WTC11 (cell line): ENCODE results near the gene ADCY1. TPM values are rescaled to one million over a fixed set of nuclear protein-coding genes. Genes with fewer than 3 reads are reported as not detected.

Experiments used
- ATAC-seq: fragments of 200-7000 bp; cut with Tn5 transposase; 2 replicates; pipeline ENCODE4 v1.10.0; 2021; ENCODE audit warnings: mild to moderate bottlenecking, moderate library complexity
- CTCF ChIA-PET: fragments of 300-600 bp; sonication (Branson Sonifier 250); formaldehyde crosslinking; loops from one replicate; lab custom pipeline; 2021; ENCODE audit warnings: antibody characterized with exemption; lab: Charles Lee
- POLR2A ChIA-PET: fragments of 350-600 bp; sonication (Branson Sonifier 250); formaldehyde crosslinking; loops from one replicate; lab custom pipeline; 2021; ENCODE audit warnings: antibody characterized with exemption; lab: Charles Lee
- DNase-seq: peaks from one replicate; pipeline ENCODE4 v3.0.0; 2021; ENCODE audit warnings: low spot score
- H3K27ac Mint-ChIP-seq: 2 replicates; pipeline ENCODE4 v1.8.0; 2021; ENCODE audit warnings: mixed read lengths
- H3K27me3 Mint-ChIP-seq: 2 replicates; pipeline ENCODE4 v1.8.0; 2021; ENCODE audit warnings: low read depth, mild to moderate bottlenecking, moderate library complexity, mixed read lengths
- H3K36me3 Mint-ChIP-seq: 2 replicates; pipeline ENCODE4 v1.8.0; 2021; ENCODE audit warnings: mixed read lengths
- H3K4me1 Mint-ChIP-seq: 2 replicates; pipeline ENCODE4 v1.8.0; 2022; ENCODE audit warnings: mixed read lengths
- H3K4me3 Mint-ChIP-seq: 2 replicates; pipeline ENCODE4 v1.8.0; 2021; ENCODE audit warnings: mild to moderate bottlenecking, moderate library complexity, mixed read lengths
- H3K9me3 Mint-ChIP-seq: 2 replicates; pipeline ENCODE4 v1.8.0; 2021; ENCODE audit warnings: mixed read lengths
- ATF1 ChIP-seq: sonication (generic); formaldehyde crosslinking; IDR thresholded peaks from 2 replicates; pipeline ENCODE4 v1.8.1; 2023; ENCODE audit warnings: mild to moderate bottlenecking, moderate library complexity, missing genetic modification reagents
- CBFB ChIP-seq: sonication (generic); formaldehyde crosslinking; IDR thresholded peaks from 2 replicates; pipeline ENCODE4 v1.8.1; 2022; ENCODE audit warnings: mild to moderate bottlenecking, low read depth, missing genetic modification reagents
- FOXP1 ChIP-seq: sonication (generic); formaldehyde crosslinking; IDR thresholded peaks from 2 replicates; pipeline ENCODE4 v1.8.0; 2022; ENCODE audit warnings: missing genetic modification reagents, mild to moderate bottlenecking, moderate library complexity, borderline replicate concordance
- KAT7 ChIP-seq: sonication (generic); formaldehyde crosslinking; IDR thresholded peaks from 2 replicates; pipeline ENCODE4 v1.8.1; 2023; ENCODE audit warnings: missing genetic modification reagents, mild to moderate bottlenecking, borderline replicate concordance
- NR3C1 ChIP-seq: sonication (generic); formaldehyde crosslinking; conservative IDR thresholded peaks from 2 replicates; pipeline ENCODE4 v1.8.1; 2023; ENCODE audit warnings: low read depth, mild to moderate bottlenecking, missing genetic modification reagents
- PRRX2 ChIP-seq: fragments of 250-450 bp; sonication (Bioruptor Pico); IDR thresholded peaks from 2 replicates; pipeline ENCODE4 v1.8.0; 2021; ENCODE audit warnings: mild to moderate bottlenecking
- RELA ChIP-seq: sonication (generic); formaldehyde crosslinking; IDR thresholded peaks from 2 replicates; pipeline ENCODE4 v1.8.1; 2022; ENCODE audit warnings: missing genetic modification reagents, mild to moderate bottlenecking, borderline replicate concordance
- RORB ChIP-seq: fragments of 250-450 bp; sonication (Bioruptor Pico); IDR thresholded peaks from 2 replicates; pipeline ENCODE4 v1.9.0; 2021; ENCODE audit warnings: mild to moderate bottlenecking
- SMAD3 ChIP-seq: sonication (generic); formaldehyde crosslinking; IDR thresholded peaks from 2 replicates; pipeline ENCODE4 v1.8.0; 2022; ENCODE audit warnings: missing genetic modification reagents, mild to moderate bottlenecking, borderline replicate concordance
- ZNF425 ChIP-seq: fragments of 250-450 bp; sonication (Bioruptor Pico); conservative IDR thresholded peaks from 2 replicates; pipeline ENCODE4 v1.9.0; 2021; ENCODE audit warnings: mild to moderate bottlenecking
- ZNF532 ChIP-seq: fragments of 250-450 bp; sonication (Bioruptor Pico); IDR thresholded peaks from 2 replicates; pipeline ENCODE4 v1.9.0; 2021; ENCODE audit warnings: mild to moderate bottlenecking, borderline replicate concordance
- total RNA-seq: library from RNA; stranded (reverse); gene quantifications from 3 replicates; pipeline ENCODE4 v1.2.3, GENCODE V29; 2021
- TF ChIP-seq, protein P1 (sequence below): sonication (generic); formaldehyde crosslinking; IDR thresholded peaks from 2 replicates; pipeline ENCODE4 v1.8.1; 2023; ENCODE audit warnings: mild to moderate bottlenecking, missing genetic modification reagents
- TF ChIP-seq, protein P2 (sequence below): sonication (generic); formaldehyde crosslinking; IDR thresholded peaks from 2 replicates; pipeline ENCODE4 v1.8.1; 2022; ENCODE audit warnings: mild to moderate bottlenecking, moderate library complexity, missing genetic modification reagents
- TF ChIP-seq, protein P3 (sequence below): fragments of 250-450 bp; sonication (Bioruptor Pico); IDR thresholded peaks from 2 replicates; pipeline ENCODE4 v1.8.0; 2021; ENCODE audit warnings: mild to moderate bottlenecking
- TF ChIP-seq, protein P4 (sequence below): sonication (generic); formaldehyde crosslinking; IDR thresholded peaks from 2 replicates; pipeline ENCODE4 v1.8.1; 2023; ENCODE audit warnings: mild to moderate bottlenecking, missing genetic modification reagents, moderate library complexity

Gene ADCY1
- total RNA-seq, 1 experiment from 2014 or later: 29.0 TPM

DNA sequence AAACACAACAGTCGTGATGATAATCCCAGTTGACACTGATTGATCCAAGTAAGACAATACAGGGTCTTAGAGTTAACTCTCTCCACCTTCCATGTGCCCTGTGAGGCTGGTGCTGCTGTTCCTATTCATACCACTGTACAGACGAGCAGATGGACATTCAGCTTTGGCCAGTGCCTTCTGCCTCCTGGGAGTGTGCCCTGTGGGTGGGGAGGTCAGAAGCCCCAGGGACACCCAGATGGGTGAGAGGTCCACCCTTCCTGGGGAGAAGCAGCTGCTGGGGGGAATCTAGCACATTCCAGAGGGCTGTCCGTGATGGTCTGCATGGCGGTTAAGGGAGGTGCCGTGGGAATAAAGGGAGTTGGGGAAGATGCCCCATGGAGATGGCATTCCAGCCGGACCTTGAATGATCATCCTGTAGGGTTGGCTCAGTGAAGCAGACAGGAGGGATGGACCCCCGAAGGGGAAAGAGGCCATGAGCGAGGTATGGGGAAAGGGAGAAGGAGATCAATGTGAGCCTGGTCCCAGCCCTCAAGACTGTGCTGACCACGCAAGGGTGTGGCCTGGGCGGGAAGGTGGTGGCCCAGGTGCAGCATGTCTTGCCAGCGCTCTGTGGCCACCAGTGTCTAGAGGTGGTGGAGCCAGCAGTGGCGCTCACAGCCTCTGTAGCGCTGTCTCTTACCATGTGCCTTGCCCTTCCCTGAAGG lies 74.0 kb downstream of the ADCY1 start:
- H3K27ac Mint-ChIP-seq: no peak overlapping the region
- H3K27me3 Mint-ChIP-seq: no peaks in the 10 kb centered on the region

More for the DNA sequence above, 74.0 kb downstream of the ADCY1 start:
- Mint-ChIP-seq H3K4me1 (no peaks in the 10 kb centered on the region), H3K36me3 (peaks cover 13% of the 10 kb centered on the region), H3K9me3 (no peaks in the 10 kb centered on the region), H3K4me3 (no peak overlapping the region)
- ChIA-PET CTCF (interaction anchor here (0.9 to 2.4 kb wide), 3 partner anchors 15 to 490 kb away, joined by 3 to 15 read pairs (median 3); no protein-coding TSS in a partner anchor), POLR2A (no interaction called here)
- no peak for DNase-seq
- ATAC-seq: no peak
- no peak for TF ChIP-seq SMAD3
- no peak for TF ChIP-seq CBFB (CRISPR knock-in tag)
- no peak for TF ChIP-seq FOXP1 (CRISPR knock-in tag)
- TF ChIP-seq RORB (CRISPR knock-in tag): no peak
- TF ChIP-seq, protein P1, sequence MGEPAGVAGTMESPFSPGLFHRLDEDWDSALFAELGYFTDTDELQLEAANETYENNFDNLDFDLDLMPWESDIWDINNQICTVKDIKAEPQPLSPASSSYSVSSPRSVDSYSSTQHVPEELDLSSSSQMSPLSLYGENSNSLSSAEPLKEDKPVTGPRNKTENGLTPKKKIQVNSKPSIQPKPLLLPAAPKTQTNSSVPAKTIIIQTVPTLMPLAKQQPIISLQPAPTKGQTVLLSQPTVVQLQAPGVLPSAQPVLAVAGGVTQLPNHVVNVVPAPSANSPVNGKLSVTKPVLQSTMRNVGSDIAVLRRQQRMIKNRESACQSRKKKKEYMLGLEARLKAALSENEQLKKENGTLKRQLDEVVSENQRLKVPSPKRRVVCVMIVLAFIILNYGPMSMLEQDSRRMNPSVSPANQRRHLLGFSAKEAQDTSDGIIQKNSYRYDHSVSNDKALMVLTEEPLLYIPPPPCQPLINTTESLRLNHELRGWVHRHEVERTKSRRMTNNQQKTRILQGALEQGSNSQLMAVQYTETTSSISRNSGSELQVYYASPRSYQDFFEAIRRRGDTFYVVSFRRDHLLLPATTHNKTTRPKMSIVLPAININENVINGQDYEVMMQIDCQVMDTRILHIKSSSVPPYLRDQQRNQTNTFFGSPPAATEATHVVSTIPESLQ (CRISPR knock-in tag): no peak
- TF ChIP-seq ZNF425 (CRISPR knock-in tag): no peak
- TF ChIP-seq, protein P2, sequence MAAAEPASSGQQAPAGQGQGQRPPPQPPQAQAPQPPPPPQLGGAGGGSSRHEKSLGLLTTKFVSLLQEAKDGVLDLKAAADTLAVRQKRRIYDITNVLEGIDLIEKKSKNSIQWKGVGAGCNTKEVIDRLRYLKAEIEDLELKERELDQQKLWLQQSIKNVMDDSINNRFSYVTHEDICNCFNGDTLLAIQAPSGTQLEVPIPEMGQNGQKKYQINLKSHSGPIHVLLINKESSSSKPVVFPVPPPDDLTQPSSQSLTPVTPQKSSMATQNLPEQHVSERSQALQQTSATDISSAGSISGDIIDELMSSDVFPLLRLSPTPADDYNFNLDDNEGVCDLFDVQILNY: no peak
- TF ChIP-seq, protein P3, sequence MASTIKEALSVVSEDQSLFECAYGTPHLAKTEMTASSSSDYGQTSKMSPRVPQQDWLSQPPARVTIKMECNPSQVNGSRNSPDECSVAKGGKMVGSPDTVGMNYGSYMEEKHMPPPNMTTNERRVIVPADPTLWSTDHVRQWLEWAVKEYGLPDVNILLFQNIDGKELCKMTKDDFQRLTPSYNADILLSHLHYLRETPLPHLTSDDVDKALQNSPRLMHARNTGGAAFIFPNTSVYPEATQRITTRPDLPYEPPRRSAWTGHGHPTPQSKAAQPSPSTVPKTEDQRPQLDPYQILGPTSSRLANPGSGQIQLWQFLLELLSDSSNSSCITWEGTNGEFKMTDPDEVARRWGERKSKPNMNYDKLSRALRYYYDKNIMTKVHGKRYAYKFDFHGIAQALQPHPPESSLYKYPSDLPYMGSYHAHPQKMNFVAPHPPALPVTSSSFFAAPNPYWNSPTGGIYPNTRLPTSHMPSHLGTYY (CRISPR knock-in tag): no peak
- TF ChIP-seq PRRX2 (CRISPR knock-in tag): no peak
- TF ChIP-seq, protein P4, sequence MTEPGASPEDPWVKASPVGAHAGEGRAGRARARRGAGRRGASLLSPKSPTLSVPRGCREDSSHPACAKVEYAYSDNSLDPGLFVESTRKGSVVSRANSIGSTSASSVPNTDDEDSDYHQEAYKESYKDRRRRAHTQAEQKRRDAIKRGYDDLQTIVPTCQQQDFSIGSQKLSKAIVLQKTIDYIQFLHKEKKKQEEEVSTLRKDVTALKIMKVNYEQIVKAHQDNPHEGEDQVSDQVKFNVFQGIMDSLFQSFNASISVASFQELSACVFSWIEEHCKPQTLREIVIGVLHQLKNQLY (CRISPR knock-in tag): no peak
- TF ChIP-seq RELA (CRISPR knock-in tag): no peak
- TF ChIP-seq ATF1: no peak
- TF ChIP-seq ZNF532 (CRISPR knock-in tag): no peak
- no peak for TF ChIP-seq NR3C1
- TF ChIP-seq KAT7: no peak
